Activated naive CD8-positive, alpha-beta T cell treated with anti-CD3 and anti-CD28 coated beads, Interleukin-2, amount 10 ng/mL, durations not matched to agents 7 days and 5 days (primary cell): Measurements from ENCODE around the gene AIMP1. TPM values are rescaled to one million over a fixed set of nuclear protein-coding genes. Genes with fewer than 3 reads are reported as not detected.

Experiments
- ATAC-seq: fragments of 150-1000 bp; cut with Tn5 transposase; one replicate; pipeline ENCODE4 v1.10.0; 2021; ENCODE audit warnings: low read depth, moderate library complexity
- POLR2A ChIA-PET: fragments of 350-600 bp; sonication (Branson Sonifier 250); formaldehyde crosslinking; loops from one replicate; lab custom pipeline; 2021; ENCODE audit warnings: antibody characterized with exemption; lab: Charles Lee
- DNase-seq: peaks from one replicate; pipeline ENCODE4 v3.0.0; 2021
- H3K27ac Mint-ChIP-seq: one replicate; pipeline ENCODE4 v1.8.0; 2022; ENCODE audit warnings: mild to moderate bottlenecking, mixed read lengths
- H3K27me3 Mint-ChIP-seq: one replicate; pipeline ENCODE4 v1.8.0; 2022; ENCODE audit warnings: mild to moderate bottlenecking, moderate library complexity, mixed read lengths
- H3K36me3 Mint-ChIP-seq: one replicate; pipeline ENCODE4 v1.8.0; 2021; ENCODE audit warnings: mild to moderate bottlenecking, mixed read lengths
- H3K4me1 Mint-ChIP-seq: one replicate; pipeline ENCODE4 v1.8.0; 2021; ENCODE audit warnings: mixed read lengths
- H3K4me3 Mint-ChIP-seq: one replicate; pipeline ENCODE4 v1.8.0; 2022; ENCODE audit warnings: mild to moderate bottlenecking, moderate library complexity, mixed read lengths
- H3K9me3 Mint-ChIP-seq: one replicate; pipeline ENCODE4 v1.8.0; 2021; ENCODE audit warnings: mixed read lengths
- total RNA-seq, 2 experiments: library from RNA; stranded (reverse); gene quantifications; one replicate each; pipeline ENCODE4 v1.2.3, GENCODE V29; 2021

Gene AIMP1
- total RNA-seq, 2 experiments from 2014 or later: 47.3 to 57.5 TPM

GRCh38 chr4:106343865-106344646 lies 27.7 kb downstream of the AIMP1 start:
- POLR2A ChIA-PET: no interaction called here
- H3K36me3 Mint-ChIP-seq: peaks cover 38% of the 10 kb centered on the region
- no peaks in the 10 kb centered on the region for H3K27me3 Mint-ChIP-seq
- H3K9me3 Mint-ChIP-seq: peaks cover 4% of the 10 kb centered on the region
- H3K27ac Mint-ChIP-seq: no peak overlapping the region
- ATAC-seq (no peak), DNase-seq (no peak)
- H3K4me1 Mint-ChIP-seq: peaks cover 6% of the 10 kb centered on the region
- no peak overlapping the region for H3K4me3 Mint-ChIP-seq

- POLR2A ChIA-PET: no interaction called here
- ATAC-seq (no peak), DNase-seq (no peak)
- Mint-ChIP-seq H3K9me3 (peaks cover 4% of the 10 kb centered on the region), H3K4me3 (no peak overlapping the region), H3K27ac (no peak overlapping the region), H3K27me3 (no peaks in the 10 kb centered on the region), H3K36me3 (peaks cover 34% of the 10 kb centered on the region), H3K4me1 (peaks cover 6% of the 10 kb centered on the region)
Measured at GRCh38 chr4:106344647-106344970, 28.3 kb downstream of the AIMP1 start.

GRCh38 chr4:106347167-106347566 lies 30.8 kb downstream of the AIMP1 start:
- no peak for DNase-seq
- no peaks in the 10 kb centered on the region for H3K27me3 Mint-ChIP-seq
- ATAC-seq: no peak
- H3K9me3 Mint-ChIP-seq: peaks cover 2% of the 10 kb centered on the region
- H3K4me1 Mint-ChIP-seq: peaks cover 1% of the 10 kb centered on the region
- no peak overlapping the region for H3K27ac Mint-ChIP-seq
- H3K36me3 Mint-ChIP-seq: peaks cover 15% of the 10 kb centered on the region
- POLR2A ChIA-PET: no interaction called here
- no peak overlapping the region for H3K4me3 Mint-ChIP-seq

- H3K27me3 Mint-ChIP-seq: no peaks in the 10 kb centered on the region
- ATAC-seq: no peak
Measured at GRCh38 chr4:106351016-106351415, 34.7 kb downstream of the AIMP1 start.

GRCh38 chr4:106353786-106354185 lies 37.4 kb downstream of the AIMP1 start:
- H3K27ac Mint-ChIP-seq: no peak overlapping the region
- no peaks in the 10 kb centered on the region for H3K27me3 Mint-ChIP-seq
- ATAC-seq (no peak), DNase-seq (no peak)
- H3K36me3 Mint-ChIP-seq: peaks cover 6% of the 10 kb centered on the region
- POLR2A ChIA-PET: no interaction called here
- no peak overlapping the region for H3K4me3 Mint-ChIP-seq
- H3K4me1 Mint-ChIP-seq: no peaks in the 10 kb centered on the region
- no peaks in the 10 kb centered on the region for H3K9me3 Mint-ChIP-seq

More at GRCh38 chr4:106351016-106351415, 34.7 kb downstream of the AIMP1 start:
- no peak overlapping the region for H3K4me3 Mint-ChIP-seq
- POLR2A ChIA-PET: no interaction called here
- DNase-seq: no peak
- H3K9me3 Mint-ChIP-seq: no peaks in the 10 kb centered on the region
- H3K4me1 Mint-ChIP-seq: no peaks in the 10 kb centered on the region
- H3K27ac Mint-ChIP-seq: no peak overlapping the region
- peaks cover 10% of the 10 kb centered on the region for H3K36me3 Mint-ChIP-seq

- no peaks in the 10 kb centered on the region for H3K27me3 Mint-ChIP-seq
- ATAC-seq (no peak), DNase-seq (no peak)
- H3K27ac Mint-ChIP-seq: no peak overlapping the region
- H3K4me3 Mint-ChIP-seq: no peak overlapping the region
- no peaks in the 10 kb centered on the region for H3K4me1 Mint-ChIP-seq
- POLR2A ChIA-PET: no interaction called here
- peaks cover 3% of the 10 kb centered on the region for H3K36me3 Mint-ChIP-seq
- H3K9me3 Mint-ChIP-seq: no peaks in the 10 kb centered on the region
Measured at GRCh38 chr4:106355193-106355592, 38.8 kb downstream of the AIMP1 start.

GRCh38 chr4:106358899-106359298 lies 42.5 kb downstream of the AIMP1 start:
- no peak for DNase-seq
- H3K36me3 Mint-ChIP-seq: no peaks in the 10 kb centered on the region
- no peak overlapping the region for H3K4me3 Mint-ChIP-seq
- POLR2A ChIA-PET: no interaction called here
- H3K9me3 Mint-ChIP-seq: no peaks in the 10 kb centered on the region
- H3K4me1 Mint-ChIP-seq: no peaks in the 10 kb centered on the region
- H3K27ac Mint-ChIP-seq: no peak overlapping the region
- no peak for ATAC-seq
- peaks cover 6% of the 10 kb centered on the region for H3K27me3 Mint-ChIP-seq

GRCh38 chr4:106362086-106362825 lies 45.9 kb downstream of the AIMP1 start:
- POLR2A ChIA-PET: no interaction called here
- no peaks in the 10 kb centered on the region for H3K4me1 Mint-ChIP-seq
- no peak for ATAC-seq

GRCh38 chr4:106364282-106364681 lies 47.9 kb downstream of the AIMP1 start:
- DNase-seq (no peak), ATAC-seq (no peak)
- Mint-ChIP-seq H3K27ac (no peak overlapping the region), H3K9me3 (no peaks in the 10 kb centered on the region), H3K36me3 (no peaks in the 10 kb centered on the region), H3K27me3 (peaks cover 7% of the 10 kb centered on the region), H3K4me3 (no peak overlapping the region), H3K4me1 (peaks cover 1% of the 10 kb centered on the region)
- POLR2A ChIA-PET: no interaction called here

More at GRCh38 chr4:106362086-106362825, 45.9 kb downstream of the AIMP1 start:
- Mint-ChIP-seq H3K4me3 (no peak overlapping the region), H3K27ac (no peak overlapping the region), H3K36me3 (no peaks in the 10 kb centered on the region), H3K27me3 (peaks cover 6% of the 10 kb centered on the region), H3K9me3 (no peaks in the 10 kb centered on the region)
- DNase-seq: no peak

GRCh38 chr4:106365613-106366012 lies 49.3 kb downstream of the AIMP1 start:
- POLR2A ChIA-PET: no interaction called here
- ATAC-seq (no peak), DNase-seq (no peak)
- H3K4me1 Mint-ChIP-seq: peaks cover 2% of the 10 kb centered on the region
- H3K4me3 Mint-ChIP-seq: no peak overlapping the region
- H3K36me3 Mint-ChIP-seq: no peaks in the 10 kb centered on the region
- H3K9me3 Mint-ChIP-seq: no peaks in the 10 kb centered on the region
- peaks cover 15% of the 10 kb centered on the region for H3K27me3 Mint-ChIP-seq
- H3K27ac Mint-ChIP-seq: no peak overlapping the region

- ATAC-seq: no peak
- Mint-ChIP-seq H3K36me3 (no peaks in the 10 kb centered on the region), H3K4me3 (no peak overlapping the region), H3K27me3 (peaks cover 16% of the 10 kb centered on the region), H3K4me1 (peaks cover 2% of the 10 kb centered on the region), H3K9me3 (no peaks in the 10 kb centered on the region), H3K27ac (no peak overlapping the region)
- no peak for DNase-seq
- POLR2A ChIA-PET: no interaction called here
Measured at GRCh38 chr4:106366026-106366425, 49.7 kb downstream of the AIMP1 start.

GRCh38 chr4:106367072-106367471 lies 50.7 kb downstream of the AIMP1 start:
- peaks cover 20% of the 10 kb centered on the region for H3K27me3 Mint-ChIP-seq
- no peak overlapping the region for H3K4me3 Mint-ChIP-seq
- POLR2A ChIA-PET: no interaction called here
- H3K9me3 Mint-ChIP-seq: no peaks in the 10 kb centered on the region
- ATAC-seq (no peak), DNase-seq (no peak)
- H3K27ac Mint-ChIP-seq: no peak overlapping the region
- no peaks in the 10 kb centered on the region for H3K36me3 Mint-ChIP-seq
- H3K4me1 Mint-ChIP-seq: peaks cover 2% of the 10 kb centered on the region

- Mint-ChIP-seq H3K9me3 (no peaks in the 10 kb centered on the region), H3K4me3 (no peak within 1 kb of the TSS), H3K27me3 (peaks cover 24% of the 10 kb centered on the region), H3K36me3 (no peaks in the 10 kb centered on the region), H3K4me1 (peaks cover 2% of the 10 kb centered on the region), H3K27ac (no peak within 1 kb of the TSS)
- POLR2A ChIA-PET: no interaction called here
- ATAC-seq (no peak), DNase-seq (no peak)
Measured at GRCh38 chr4:106368678-106369077, 52.3 kb downstream of the AIMP1 start, which contains the start of gene GIMD1. Gene GIMD1 (minus strand): TSS chr4:106368778. CDS start chr4:106367435, 1,343 bp downstream.
